ENCODE data around the gene SMAD5. TPM values are rescaled to one million over a fixed set of nuclear protein-coding genes. Genes with fewer than 3 reads are reported as not detected.

SMAD5 gene
- total and polyA plus RNA-seq, 2 of the 13 experiments (the other 11 are each of a cell fraction or from before 2014, with no cell fraction given) = 27.2 to 48.5 TPM

DNA sequence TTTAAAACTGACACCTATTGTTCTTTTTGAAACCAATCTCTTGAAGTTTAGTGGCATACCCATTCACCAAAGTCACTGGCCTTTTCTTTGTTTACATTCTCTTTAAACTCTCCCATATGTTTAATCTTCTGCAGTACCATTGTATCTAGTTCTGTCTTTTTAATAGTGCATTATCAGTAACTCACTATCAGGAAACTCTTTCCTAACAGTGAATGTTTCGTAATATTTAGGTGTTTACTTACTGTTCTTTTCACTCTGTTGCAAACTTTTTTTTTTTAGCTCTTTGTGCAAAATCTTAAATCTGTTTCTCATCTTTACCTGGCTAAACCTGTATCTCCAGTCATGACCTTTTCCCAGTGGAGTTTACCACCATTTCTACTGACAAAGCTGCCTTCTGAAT, 17.2 kb downstream of the SMAD5 start (continued):
- TF ChIP-seq PPARG (CRISPR knock-in tag; conservative IDR thresholded peaks at IDR 0.05) (0 out of 2 replicates have a peak, but pooled peaks have one; percentile 26), ZNF792 (CRISPR knock-in tag; IDR thresholded peaks at IDR 0.05) (peak; percentile 63; the same call in 1 of the 2 replicates)

DNA sequence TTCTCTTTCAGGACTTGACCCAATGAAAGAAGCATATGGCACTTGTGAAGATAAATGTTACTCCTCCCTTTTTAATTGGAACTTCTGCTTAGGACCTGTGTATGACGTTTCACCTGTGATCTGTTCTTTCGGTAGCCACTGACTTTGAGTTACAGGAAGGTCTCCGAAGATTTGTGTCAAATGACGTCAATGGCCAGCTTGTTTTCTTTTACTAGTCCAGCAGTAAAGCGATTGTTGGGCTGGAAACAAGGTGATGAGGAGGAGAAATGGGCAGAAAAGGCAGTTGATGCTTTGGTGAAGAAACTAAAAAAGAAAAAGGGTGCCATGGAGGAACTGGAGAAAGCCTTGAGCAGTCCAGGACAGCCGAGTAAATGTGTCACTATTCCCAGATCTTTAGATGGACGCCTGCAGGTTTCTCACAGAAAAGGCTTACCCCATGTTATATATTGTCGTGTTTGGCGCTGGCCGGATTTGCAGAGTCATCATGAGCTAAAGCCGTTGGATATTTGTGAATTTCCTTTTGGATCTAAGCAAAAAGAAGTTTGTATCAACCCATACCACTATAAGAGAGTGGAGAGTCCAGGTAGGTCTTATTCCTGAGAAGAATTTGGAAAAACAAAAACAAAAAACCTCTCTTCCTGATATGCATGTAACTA, 21.1 kb downstream of the SMAD5 start:
- WGBS (ENCODE audit: low lambda C conversion rate) = 95% methylated on average over 11 of the region's 11 CpGs
- H3K79me2 ChIP-seq (ENCODE audit: insufficient read depth, low read length) = peaks cover 83% of the 10 kb centered on the region
- intact Hi-C loops (cut with micrococcal nuclease; ENCODE audit: unreplicated experiment) = no loop called here

DNA sequence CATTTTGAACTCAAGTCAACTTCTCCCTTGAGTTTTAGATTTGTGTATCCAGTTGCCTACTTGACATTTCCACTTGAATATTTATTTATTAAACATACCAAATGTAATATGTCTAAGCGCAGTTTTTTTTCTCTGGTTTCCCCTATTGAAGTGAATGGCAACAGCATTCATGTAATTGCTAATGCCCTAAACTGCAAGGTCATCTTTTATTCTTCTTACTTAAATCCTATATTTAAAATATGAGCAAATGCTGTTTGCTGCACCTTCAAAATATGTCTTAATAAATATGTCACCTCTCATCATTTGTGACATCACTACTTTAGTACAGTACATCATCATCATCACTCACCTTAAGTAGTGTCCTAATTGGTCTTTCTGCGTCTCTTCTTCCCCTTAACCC, 22.4 kb downstream of the SMAD5 start:
- CTCF ChIA-PET (ENCODE audit: low intra/inter-chr PET ratio, low total read pairs) = no interaction called here
- peaks cover 74% of the 10 kb centered on the region for H3K79me2 ChIP-seq (ENCODE audit: insufficient read depth, low read length)
- no peak for TF ChIP-seq ZNF652 (CRISPR knock-in tag; IDR thresholded peaks at IDR 0.05; ENCODE audit: borderline replicate concordance, low read depth)
- TF ChIP-seq, protein P1, sequence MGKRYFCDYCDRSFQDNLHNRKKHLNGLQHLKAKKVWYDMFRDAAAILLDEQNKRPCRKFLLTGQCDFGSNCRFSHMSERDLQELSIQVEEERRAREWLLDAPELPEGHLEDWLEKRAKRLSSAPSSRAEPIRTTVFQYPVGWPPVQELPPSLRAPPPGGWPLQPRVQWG (CRISPR knock-in tag; IDR thresholded peaks at IDR 0.05; ENCODE audit: borderline replicate concordance, low read depth) = no peak
- no peak for TF ChIP-seq RARA (CRISPR knock-in tag; IDR thresholded peaks at IDR 0.05)
- no peak for TF ChIP-seq FOXK2 (IDR thresholded peaks at IDR 0.05)
- TF ChIP-seq, protein P2, sequence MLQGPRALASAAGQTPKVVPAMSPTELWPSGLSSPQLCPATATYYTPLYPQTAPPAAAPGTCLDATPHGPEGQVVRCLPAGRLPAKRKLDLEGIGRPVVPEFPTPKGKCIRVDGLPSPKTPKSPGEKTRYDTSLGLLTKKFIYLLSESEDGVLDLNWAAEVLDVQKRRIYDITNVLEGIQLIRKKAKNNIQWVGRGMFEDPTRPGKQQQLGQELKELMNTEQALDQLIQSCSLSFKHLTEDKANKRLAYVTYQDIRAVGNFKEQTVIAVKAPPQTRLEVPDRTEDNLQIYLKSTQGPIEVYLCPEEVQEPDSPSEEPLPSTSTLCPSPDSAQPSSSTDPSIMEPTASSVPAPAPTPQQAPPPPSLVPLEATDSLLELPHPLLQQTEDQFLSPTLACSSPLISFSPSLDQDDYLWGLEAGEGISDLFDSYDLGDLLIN (CRISPR knock-in tag; IDR thresholded peaks at IDR 0.05; ENCODE audit: borderline replicate concordance) = no peak
- no peak for TF ChIP-seq KMT2A (CRISPR knock-in tag; IDR thresholded peaks at IDR 0.05)
- TF ChIP-seq ZNF766 (CRISPR knock-in tag; IDR thresholded peaks at IDR 0.05; ENCODE audit: borderline replicate concordance) = no peak
- TF ChIP-seq ZSCAN31 (CRISPR knock-in tag; IDR thresholded peaks at IDR 0.05; ENCODE audit: low read depth) = no peak
- TF ChIP-seq SMARCE1 (IDR thresholded peaks at IDR 0.05; ENCODE audit: borderline replicate concordance) = no peak
- TF ChIP-seq, protein P3, sequence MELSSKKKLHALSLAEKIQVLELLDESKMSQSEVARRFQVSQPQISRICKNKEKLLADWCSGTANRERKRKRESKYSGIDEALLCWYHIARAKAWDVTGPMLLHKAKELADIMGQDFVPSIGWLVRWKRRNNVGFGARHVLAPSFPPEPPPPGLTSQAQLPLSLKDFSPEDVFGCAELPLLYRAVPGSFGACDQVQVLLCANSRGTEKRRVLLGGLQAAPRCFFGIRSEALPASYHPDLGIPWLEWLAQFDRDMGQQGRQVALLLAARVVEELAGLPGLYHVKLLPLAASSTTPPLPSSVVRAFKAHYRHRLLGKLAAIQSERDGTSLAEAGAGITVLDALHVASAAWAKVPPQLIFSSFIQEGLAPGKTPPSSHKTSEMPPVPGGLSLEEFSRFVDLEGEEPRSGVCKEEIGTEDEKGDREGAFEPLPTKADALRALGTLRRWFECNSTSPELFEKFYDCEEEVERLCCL (CRISPR knock-in tag; IDR thresholded peaks at IDR 0.05; ENCODE audit: borderline replicate concordance) = no peak

More for the DNA sequence above, 21.1 kb downstream of the SMAD5 start:
- H3K36me3 ChIP-seq (replicated peaks in 1 of 2; ENCODE audit: control insufficient read depth in 1 of 2, insufficient read depth in 2 of 2, low read length in 2 of 2) = peaks cover 15 to 52% of the 10 kb centered on the region in 2 experiments
- peaks cover 26% of the 10 kb centered on the region for H3K4me1 ChIP-seq (ENCODE audit: insufficient read depth, low read length)
- H3K27ac ChIP-seq (ENCODE audit: extremely low read length, insufficient read depth, low read length) = no peak overlapping the region
- no peaks in the 10 kb centered on the region for H3K27me3 ChIP-seq (ENCODE audit: control insufficient read depth in 1 of 2, insufficient read depth in 2 of 2, low read length in 2 of 2)
- no peak overlapping the region for H3K4me2 ChIP-seq (ENCODE audit: low read depth, low read length)
- no peak for ATAC-seq
- H4K20me1 ChIP-seq (ENCODE audit: insufficient read depth, low read length) = peaks cover 23% of the 10 kb centered on the region
- no peak overlapping the region for H2AFZ ChIP-seq (ENCODE audit: low read length)
- DNase-seq (ENCODE audit: low spot score) = no peak
- ChIA-PET POLR2A (no interaction called here), CTCF (ENCODE audit: low intra/inter-chr PET ratio, low total read pairs) (no interaction called here)
- in situ Hi-C loops (cut with HindIII; ENCODE audit: extremely low pct_ligation_motif_present, low pct_unique_long_range_greater_than_20kb) = no loop called here
- H3K4me3 ChIP-seq (replicated peaks in 1 of 3; ENCODE audit: insufficient read depth in 1 of 3, low read depth in 2 of 3, low read length in 3 of 3) = no peak overlapping the region
- no peak for FAIRE-seq
- TF ChIP-seq NCOA2 (CRISPR knock-in tag; IDR thresholded peaks at IDR 0.05) (no peak), ZNF891 (CRISPR knock-in tag; IDR thresholded peaks at IDR 0.05) (no peak), ZNF709 (CRISPR knock-in tag; IDR thresholded peaks at IDR 0.05) (no peak), YEATS2 (CRISPR knock-in tag; IDR thresholded peaks at IDR 0.05; ENCODE audit: borderline replicate concordance) (no peak)
- no peak overlapping the region for H3K9ac ChIP-seq (ENCODE audit: insufficient read depth, low read depth, low read length)
- no peaks in the 10 kb centered on the region for H3K9me3 ChIP-seq (ENCODE audit: low read length)
- BruUV-seq (replicated peaks) = TSS peak; percentile 15

More for the DNA sequence above, 22.4 kb downstream of the SMAD5 start:
- 95% methylated on average over 2 of the region's 2 CpGs for WGBS (ENCODE audit: low lambda C conversion rate)
- H3K4me1 ChIP-seq (ENCODE audit: insufficient read depth, low read length) = peaks cover 12% of the 10 kb centered on the region
- BruUV-seq (replicated peaks) = no TSS peak
- H3K9me3 ChIP-seq (ENCODE audit: low read length) = no peaks in the 10 kb centered on the region
- no peak for ATAC-seq
- H3K36me3 ChIP-seq (replicated peaks in 1 of 2; ENCODE audit: control insufficient read depth in 1 of 2, insufficient read depth in 2 of 2, low read length in 2 of 2) = peaks cover 15 to 51% of the 10 kb centered on the region in 2 experiments
- DNase-seq (ENCODE audit: low spot score) = no peak
- H3K4me2 ChIP-seq (ENCODE audit: low read depth, low read length) = no peak overlapping the region
- H3K27ac ChIP-seq (ENCODE audit: extremely low read length, insufficient read depth, low read length) = no peak overlapping the region
- in situ Hi-C loops (cut with HindIII; ENCODE audit: extremely low pct_ligation_motif_present, low pct_unique_long_range_greater_than_20kb) = no loop called here
- FAIRE-seq = no peak
- intact Hi-C loops (cut with micrococcal nuclease; ENCODE audit: unreplicated experiment) = no loop called here
- H3K4me3 ChIP-seq (replicated peaks in 1 of 3; ENCODE audit: insufficient read depth in 1 of 3, low read depth in 2 of 3, low read length in 3 of 3) = no peak overlapping the region
- peaks cover 10% of the 10 kb centered on the region for H4K20me1 ChIP-seq (ENCODE audit: insufficient read depth, low read length)
- no peaks in the 10 kb centered on the region for H3K27me3 ChIP-seq (ENCODE audit: control insufficient read depth in 1 of 2, insufficient read depth in 2 of 2, low read length in 2 of 2)
- POLR2A ChIA-PET = no interaction called here
- no peak overlapping the region for H3K9ac ChIP-seq (ENCODE audit: insufficient read depth, low read depth, low read length)
- H2AFZ ChIP-seq (ENCODE audit: low read length) = no peak overlapping the region

Data from HepG2 (cell line).